Calu3 (cell line): ENCODE data around the gene TASL. TPM values are rescaled to one million over a fixed set of nuclear protein-coding genes. Genes with fewer than 3 reads are reported as not detected.
A peak's percentile ranks its signal among the peaks of the same experiment; 100 is the strongest.

Source experiments
- BruUV-seq: library from RNA; stranded (reverse); fragments of 400-500 nt; replicated peaks from 2 replicates; lab custom pipeline; 2021; lab: Mats Ljungman, UMichigan
- CTCF ChIA-PET: fragments of 300-600 bp; sonication (Branson Sonifier 250); formaldehyde crosslinking; loops from one replicate; lab custom pipeline; 2022; ENCODE audit warnings: antibody characterized with exemption; lab: Charles Lee
- DNase-seq: peaks from one replicate; pipeline ENCODE4 v3.0.0; 2022
- H3K27ac Mint-ChIP-seq: one replicate; pipeline ENCODE4 v1.8.0; 2022; ENCODE audit warnings: mixed read lengths; ENCODE audit not compliant: unreplicated experiment
- H3K27me3 Mint-ChIP-seq: one replicate; pipeline ENCODE4 v1.8.0; 2022; ENCODE audit warnings: mixed read lengths; ENCODE audit not compliant: unreplicated experiment
- H3K36me3 Mint-ChIP-seq: one replicate; pipeline ENCODE4 v1.8.0; 2022; ENCODE audit warnings: mild to moderate bottlenecking, moderate library complexity, mixed read lengths; ENCODE audit not compliant: insufficient read depth, unreplicated experiment
- H3K4me1 Mint-ChIP-seq: one replicate; pipeline ENCODE4 v1.8.0; 2022; ENCODE audit warnings: mild to moderate bottlenecking, low read depth, mixed read lengths; ENCODE audit not compliant: unreplicated experiment
- H3K4me3 Mint-ChIP-seq: one replicate; pipeline ENCODE4 v1.8.0; 2022; ENCODE audit warnings: mild to moderate bottlenecking, low read depth, moderate library complexity, mixed read lengths; ENCODE audit not compliant: unreplicated experiment
- H3K9me3 Mint-ChIP-seq: one replicate; pipeline ENCODE4 v1.8.0; 2022; ENCODE audit warnings: low read depth, mixed read lengths; ENCODE audit not compliant: unreplicated experiment
- intact Hi-C: fragments of 100-400 bp; cut with micrococcal nuclease; formaldehyde crosslinking; loops from one replicate; pipeline ENCODE4 v1.10.0; 2022; ENCODE audit not compliant: unreplicated experiment
- total RNA-seq: library from RNA; stranded (reverse); gene quantifications from 2 replicates; pipeline ENCODE4 v1.2.3, GENCODE V29; 2022
- TF ChIP-seq, protein P1 (sequence below): fragments of 200-600 bp; IDR thresholded peaks from one replicate; pipeline ENCODE4 v1.8.0; 2022; ENCODE audit warnings: antibody characterized with exemption; ENCODE audit not compliant: unreplicated experiment

TASL gene
- total RNA-seq, 1 experiment from 2014 or later = not detected

- H3K27ac Mint-ChIP-seq = no peak overlapping the region
- CTCF ChIA-PET = no interaction called here
- H3K4me3 Mint-ChIP-seq = no peak overlapping the region
- no peaks in the 10 kb centered on the region for H3K4me1 Mint-ChIP-seq
- intact Hi-C loops = no loop called here
- H3K36me3 Mint-ChIP-seq = no peaks in the 10 kb centered on the region
- H3K27me3 Mint-ChIP-seq = no peaks in the 10 kb centered on the region
- BruUV-seq = no TSS peak
- no peaks in the 10 kb centered on the region for H3K9me3 Mint-ChIP-seq
- no peak for DNase-seq
- TF ChIP-seq, protein P1, sequence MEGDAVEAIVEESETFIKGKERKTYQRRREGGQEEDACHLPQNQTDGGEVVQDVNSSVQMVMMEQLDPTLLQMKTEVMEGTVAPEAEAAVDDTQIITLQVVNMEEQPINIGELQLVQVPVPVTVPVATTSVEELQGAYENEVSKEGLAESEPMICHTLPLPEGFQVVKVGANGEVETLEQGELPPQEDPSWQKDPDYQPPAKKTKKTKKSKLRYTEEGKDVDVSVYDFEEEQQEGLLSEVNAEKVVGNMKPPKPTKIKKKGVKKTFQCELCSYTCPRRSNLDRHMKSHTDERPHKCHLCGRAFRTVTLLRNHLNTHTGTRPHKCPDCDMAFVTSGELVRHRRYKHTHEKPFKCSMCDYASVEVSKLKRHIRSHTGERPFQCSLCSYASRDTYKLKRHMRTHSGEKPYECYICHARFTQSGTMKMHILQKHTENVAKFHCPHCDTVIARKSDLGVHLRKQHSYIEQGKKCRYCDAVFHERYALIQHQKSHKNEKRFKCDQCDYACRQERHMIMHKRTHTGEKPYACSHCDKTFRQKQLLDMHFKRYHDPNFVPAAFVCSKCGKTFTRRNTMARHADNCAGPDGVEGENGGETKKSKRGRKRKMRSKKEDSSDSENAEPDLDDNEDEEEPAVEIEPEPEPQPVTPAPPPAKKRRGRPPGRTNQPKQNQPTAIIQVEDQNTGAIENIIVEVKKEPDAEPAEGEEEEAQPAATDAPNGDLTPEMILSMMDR = no peak
Measured at GRCh38 chrX:30521440-30522182, 56.0 kb downstream of the TASL start.

DNA sequence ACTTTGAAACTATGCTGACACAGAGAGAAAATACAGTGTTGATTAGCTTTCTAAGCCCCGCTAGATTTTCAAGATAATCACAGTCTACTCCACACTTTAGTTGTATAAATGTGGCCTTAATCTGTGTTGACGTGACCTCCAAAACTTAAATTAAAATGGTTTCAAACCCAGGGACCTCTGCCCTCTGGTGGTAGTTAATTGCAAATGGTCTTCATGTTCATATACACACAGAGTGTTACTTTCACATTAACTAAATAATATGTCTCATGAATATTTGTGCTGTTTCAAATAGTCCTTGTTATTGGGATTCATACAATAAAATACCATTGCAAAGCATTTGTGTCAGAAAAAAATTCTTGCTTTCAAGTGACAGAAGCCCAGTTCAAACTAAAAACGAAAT lies 64.3 kb downstream of the TASL start:
- intact Hi-C loops = no loop called here
- CTCF ChIA-PET = no interaction called here
- TF ChIP-seq, protein P1 = peak; percentile 29
- Mint-ChIP-seq H3K4me3 (no peak overlapping the region), H3K9me3 (no peaks in the 10 kb centered on the region), H3K27ac (no peak overlapping the region), H3K4me1 (no peaks in the 10 kb centered on the region), H3K27me3 (no peaks in the 10 kb centered on the region), H3K36me3 (no peaks in the 10 kb centered on the region)
- no TSS peak for BruUV-seq
- no peak for DNase-seq

Other genes with a start within 250 kb of the TASL start
- gene GK, start 75.7 kb upstream of the TASL start, total RNA-seq = 14.3 and 15.2 TPM in 2 replicates